Neural progenitor cell (in vitro differentiated cells): ENCODE measurements around the gene LACTBL1.

Source experiments
- CTCF ChIP-seq: fragments of 200-600 bp; sonication (generic); IDR thresholded peaks from 2 replicates; pipeline ENCODE4 v1.5.1; 2017; ENCODE audit warnings: antibody characterized with exemption, mild to moderate bottlenecking
- EZH2 ChIP-seq: fragments of 200-600 bp; sonication (generic); IDR thresholded peaks from 2 replicates; pipeline ENCODE4 v1.6.1; 2017; ENCODE audit warnings: antibody characterized with exemption, mild to moderate bottlenecking, moderate library complexity

GRCh38 chr1:22917989-22918388 is 54.7 kb downstream of the LACTBL1 start:
- TF ChIP-seq CTCF (no peak), EZH2 (no peak)
